B cell (primary cell): ENCODE measurements around the gene NCOA3. TPM values are rescaled to one million over a fixed set of nuclear protein-coding genes. Genes with fewer than 3 reads are reported as not detected.
"Not testable (repeated sequence)": the region's sequence is repeated elsewhere in the genome, so short reads cannot be mapped to it uniquely, and the experiment has no call there.

Experiments
- ATAC-seq: fragments of 200-7000 bp; cut with Tn5 transposase; one replicate; pipeline ENCODE4 v1.10.0; 2021; ENCODE audit warnings: low read depth, mild to moderate bottlenecking, moderate number of reproducible peaks, moderate library complexity
- CTCF ChIA-PET: fragments of 350-600 bp; sonication (Branson Sonifier 250); formaldehyde crosslinking; loops from one replicate; lab custom pipeline; 2021; ENCODE audit warnings: antibody characterized with exemption, inconsistent platforms; lab: Charles Lee
- POLR2A ChIA-PET: fragments of 350-600 bp; sonication (Branson Sonifier 250); formaldehyde crosslinking; loops from one replicate; lab custom pipeline; 2021; ENCODE audit warnings: antibody characterized with exemption; lab: Charles Lee
- DNase-seq: peaks from one replicate; pipeline ENCODE4 v3.0.0; 2013
- H2AFZ ChIP-seq: 2 replicates; pipeline ENCODE4 v1.6.1; 2012; ENCODE audit warnings: mild to moderate bottlenecking, low read depth, low read length; ENCODE audit not compliant: insufficient read depth, poor library complexity, severe bottlenecking
- H3K27ac ChIP-seq, 2 donors: 1 replicate in 1 of 2; 2 replicates in 1 of 2; pipeline ENCODE4 v1.5.1; 2012 to 2013; ENCODE audit warnings: low read length in 2 of 2, mild to moderate bottlenecking in 2 of 2, moderate library complexity in 1 of 2
- H3K27me3 ChIP-seq, 4 experiments: fragments of 200-600 bp in 1 of 4; sonication (generic) in 1 of 4; replicated peaks in 1 of 4; 1 replicate in 2 of 4; 2 replicates in 2 of 4; pipeline versions ENCODE4 v1.6.1 to v1.7.0; 2013 to 2016; ENCODE audit warnings: low read length in 3 of 4, mild to moderate bottlenecking in 2 of 4, mixed read lengths in 1 of 4, moderate library complexity in 1 of 4; ENCODE audit not compliant: insufficient read depth in 4 of 4, control insufficient read depth in 3 of 4; ENCODE audit errors: control extremely low read depth in 1 of 4
- H3K36me3 ChIP-seq, 2 experiments: replicated peaks in 1 of 2; 1 replicate in 1 of 2; 2 replicates in 1 of 2; pipeline versions ENCODE4 v1.6.1 to v1.7.1; 2013; ENCODE audit warnings: low read length in 1 of 2; ENCODE audit not compliant: insufficient read depth in 2 of 2, control insufficient read depth in 1 of 2; ENCODE audit errors: control extremely low read depth in 1 of 2, extremely low read depth in 1 of 2
- H3K4me1 ChIP-seq, 2 donors: fragments of 200-600 bp in 1 of 2; sonication (generic) in 1 of 2; 1 replicate in 1 of 2; 2 replicates in 1 of 2; pipeline versions ENCODE4 v1.5.1 to v1.6.1; 2013 to 2017; ENCODE audit warnings: low read length in 2 of 2; ENCODE audit not compliant: control insufficient read depth in 2 of 2, insufficient read depth in 2 of 2
- H3K4me2 ChIP-seq: replicated peaks from 2 replicates; pipeline ENCODE3; 2012; ENCODE audit warnings: mild to moderate bottlenecking, low read depth, low read length; ENCODE audit not compliant: poor library complexity, severe bottlenecking
- H3K4me3 ChIP-seq, 5 experiments: fragments of 200-600 bp in 1 of 5; sonication (generic) in 1 of 5; 1 replicate in 3 of 5; 2 replicates in 2 of 5; pipeline versions ENCODE4 v1.5.1 to v1.7.0; 2011 to 2016; ENCODE audit warnings: low read length in 4 of 5, mild to moderate bottlenecking in 4 of 5, low read depth in 2 of 5, control low read depth in 1 of 5, moderate library complexity in 1 of 5; ENCODE audit not compliant: insufficient read depth in 1 of 5; ENCODE audit errors: control extremely low read depth in 1 of 5, extremely low read depth in 1 of 5
- H3K79me2 ChIP-seq: fragments of 200-600 bp; sonication (generic); one replicate; pipeline ENCODE4 v1.6.0; 2016; ENCODE audit warnings: low read length; ENCODE audit not compliant: control insufficient read depth, insufficient read depth
- H3K9ac ChIP-seq: fragments of 200-600 bp; sonication (generic); 2 replicates; pipeline ENCODE4 v1.6.1; 2017; ENCODE audit warnings: mild to moderate bottlenecking, low read length, moderate library complexity
- H3K9me3 ChIP-seq, 3 donors: one replicate each; pipeline versions ENCODE4 v1.6.1 to v1.7.1; 2013; ENCODE audit warnings: low read length in 2 of 3; ENCODE audit not compliant: control insufficient read depth in 2 of 3, insufficient read depth in 1 of 3; ENCODE audit errors: control extremely low read depth in 1 of 3
- H4K20me1 ChIP-seq: 2 replicates; pipeline ENCODE4 v1.6.0; 2012; ENCODE audit warnings: mild to moderate bottlenecking, low read length; ENCODE audit not compliant: insufficient read depth, control insufficient read depth, poor library complexity, severe bottlenecking
- H3K27ac Mint-ChIP-seq: one replicate; pipeline ENCODE4 v1.8.0; 2021; ENCODE audit warnings: mixed read lengths
- H3K27me3 Mint-ChIP-seq: one replicate; pipeline ENCODE4 v1.8.0; 2021; ENCODE audit warnings: mixed read lengths
- H3K4me1 Mint-ChIP-seq: one replicate; pipeline ENCODE4 v1.8.0; 2021; ENCODE audit warnings: mixed read lengths
- H3K4me3 Mint-ChIP-seq: one replicate; pipeline ENCODE4 v1.8.0; 2021; ENCODE audit warnings: mixed read lengths
- H3K9me3 Mint-ChIP-seq: one replicate; pipeline ENCODE4 v1.8.0; 2022; ENCODE audit warnings: mixed read lengths; ENCODE audit not compliant: insufficient read depth
- EZH2 ChIP-seq: IDR thresholded peaks from 2 replicates; pipeline ENCODE4 v1.6.1; 2012; ENCODE audit warnings: borderline replicate concordance, low read depth, mild to moderate bottlenecking, moderate library complexity, low read length; ENCODE audit not compliant: insufficient read depth, poor library complexity, severe bottlenecking
- WGBS: methylation state at CpG from one replicate; pipeline ENCODE4 v1.1.5; 2013; ENCODE audit warnings: missing lambda C conversion rate; ENCODE audit not compliant: insufficient coverage; 5-methylcytosine and 5-hydroxymethylcytosine counted together
- intact Hi-C: fragments of 100-400 bp; cut with micrococcal nuclease; formaldehyde crosslinking; loops from one replicate; pipeline ENCODE4 v1.10.0; 2022
- polyA plus RNA-seq: library from polyadenylated mRNA; depleted of rRNA; stranded (reverse); fragments of >200 nt; gene quantifications from 2 replicates; pipeline ENCODE4 v1.2.3, GENCODE V29; 2012
- total RNA-seq, 2 donors: library from RNA; stranded (reverse); fragments of 120-200 nt in 1 of 2; gene quantifications; 1 replicate in 1 of 2; 2 replicates in 1 of 2; pipeline versions ENCODE4 v1.2.3 to v1.2.4, GENCODE V29; 2013 to 2022
- TF ChIP-seq, protein P1 (sequence below): fragments of 200-600 bp; IDR thresholded peaks from one replicate; pipeline ENCODE4 v1.8.0; 2022; ENCODE audit warnings: antibody characterized with exemption, mild to moderate bottlenecking

The NCOA3 gene
- total and polyA plus RNA-seq, 2 donors (not counting 1 experiment from before 2014, with no cell fraction given) = 54.0 to 309 TPM

DNA sequence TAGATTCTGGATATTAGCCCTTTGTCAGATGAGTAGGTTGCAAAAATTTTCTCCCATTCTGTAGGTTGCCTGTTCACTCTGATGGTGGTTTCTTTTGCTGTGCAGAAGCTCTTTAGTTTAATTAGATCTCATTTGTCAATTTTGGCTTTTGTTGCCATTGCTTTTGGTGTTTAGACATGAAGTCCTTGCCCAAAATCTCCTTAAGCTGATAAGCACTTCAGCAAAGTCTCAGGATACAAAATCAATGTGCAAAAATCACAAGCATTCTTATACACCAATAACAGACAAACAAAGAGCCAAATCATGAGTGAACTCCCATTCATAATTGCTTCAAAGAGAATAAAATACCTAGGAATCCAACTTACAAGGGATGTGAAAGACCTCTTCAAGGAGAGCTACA, 52.6 kb downstream of the NCOA3 start:
- H3K27me3 Mint-ChIP-seq, H3K9me3 ChIP-seq, ATAC-seq, H3K27ac ChIP-seq, H3K4me2 ChIP-seq, CTCF ChIA-PET, H3K4me3 Mint-ChIP-seq, H2AFZ ChIP-seq, H3K4me3 ChIP-seq, H3K9ac ChIP-seq, DNase-seq, intact Hi-C loops, H3K9me3 Mint-ChIP-seq, POLR2A ChIA-PET, H3K27me3 ChIP-seq: not testable (repeated sequence)
- peaks cover 1 to 14% of the 10 kb centered on the region in 2 experiments for H3K36me3 ChIP-seq
- peaks cover 25 to 28% of the 10 kb centered on the region in 2 donors for H3K4me1 ChIP-seq
- H3K79me2 ChIP-seq = peaks cover 85% of the 10 kb centered on the region
- H4K20me1 ChIP-seq = peaks cover 71% of the 10 kb centered on the region
- peak overlapping the region; percentile 20 for H3K27ac Mint-ChIP-seq
- H3K4me1 Mint-ChIP-seq = peaks cover 65% of the 10 kb centered on the region

DNA sequence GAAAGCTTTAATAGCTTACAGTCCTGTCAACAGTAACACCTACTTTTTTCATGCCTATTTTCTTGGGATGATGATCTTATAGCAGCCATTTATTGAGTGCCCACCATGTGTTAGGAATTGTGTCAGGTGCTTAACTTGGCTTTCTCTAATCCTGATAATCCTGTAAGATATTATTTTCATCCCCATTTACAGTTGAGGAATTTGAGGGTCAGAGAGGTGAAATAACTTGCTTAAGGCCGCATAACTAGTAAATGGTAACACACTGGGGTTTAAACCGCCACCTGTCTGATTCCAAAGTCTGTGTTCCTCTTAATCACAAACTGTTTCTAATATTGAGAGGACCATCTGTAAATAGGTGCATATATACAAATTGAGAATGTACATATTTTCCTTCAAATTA, 55.5 kb downstream of the NCOA3 start:
- peaks cover 73% of the 10 kb centered on the region for H3K4me1 Mint-ChIP-seq
- Histone ChIP-seq H3K36me3 (peaks cover 0 to 4% of the 10 kb centered on the region in 2 experiments), H3K79me2 (peaks cover 85% of the 10 kb centered on the region), H3K9ac (no peak overlapping the region), H3K9me3 (no peaks in the 10 kb centered on the region), H3K4me1 (peaks cover 45 to 51% of the 10 kb centered on the region in 2 donors), H3K4me2 (peak overlapping the region; percentile 22), H2AFZ (no peak overlapping the region), H4K20me1 (peaks cover 83% of the 10 kb centered on the region), H3K27me3 (no peaks in the 10 kb centered on the region), H3K27ac (peak overlapping the region in 1 of 2 donors; percentile 38), H3K4me3 (no peak overlapping the region)
- ATAC-seq (no peak), DNase-seq (no peak)
- POLR2A ChIA-PET = interaction anchor here (1.5 kb wide), 1 partner anchor 18 kb away, joined by 7 read pairs; no protein-coding TSS in a partner anchor
- H3K27me3 Mint-ChIP-seq = no peaks in the 10 kb centered on the region
- WGBS = no CpG with 5 or more reads among the region's 2 CpGs
- H3K4me3 Mint-ChIP-seq = peak overlapping the region; percentile 13
- no peak for TF ChIP-seq EZH2
- TF ChIP-seq, protein P1, sequence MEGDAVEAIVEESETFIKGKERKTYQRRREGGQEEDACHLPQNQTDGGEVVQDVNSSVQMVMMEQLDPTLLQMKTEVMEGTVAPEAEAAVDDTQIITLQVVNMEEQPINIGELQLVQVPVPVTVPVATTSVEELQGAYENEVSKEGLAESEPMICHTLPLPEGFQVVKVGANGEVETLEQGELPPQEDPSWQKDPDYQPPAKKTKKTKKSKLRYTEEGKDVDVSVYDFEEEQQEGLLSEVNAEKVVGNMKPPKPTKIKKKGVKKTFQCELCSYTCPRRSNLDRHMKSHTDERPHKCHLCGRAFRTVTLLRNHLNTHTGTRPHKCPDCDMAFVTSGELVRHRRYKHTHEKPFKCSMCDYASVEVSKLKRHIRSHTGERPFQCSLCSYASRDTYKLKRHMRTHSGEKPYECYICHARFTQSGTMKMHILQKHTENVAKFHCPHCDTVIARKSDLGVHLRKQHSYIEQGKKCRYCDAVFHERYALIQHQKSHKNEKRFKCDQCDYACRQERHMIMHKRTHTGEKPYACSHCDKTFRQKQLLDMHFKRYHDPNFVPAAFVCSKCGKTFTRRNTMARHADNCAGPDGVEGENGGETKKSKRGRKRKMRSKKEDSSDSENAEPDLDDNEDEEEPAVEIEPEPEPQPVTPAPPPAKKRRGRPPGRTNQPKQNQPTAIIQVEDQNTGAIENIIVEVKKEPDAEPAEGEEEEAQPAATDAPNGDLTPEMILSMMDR = no peak
- no peak overlapping the region for H3K27ac Mint-ChIP-seq
- intact Hi-C loops = loop anchor here (5.0 kb wide), 1 partner anchor 35 kb away; no protein-coding TSS in a partner anchor
- CTCF ChIA-PET = no interaction called here
- no peaks in the 10 kb centered on the region for H3K9me3 Mint-ChIP-seq
